NT2/D1 (cell line): ENCODE results near the gene HNRNPH2.

ENCODE experiments used
- DNase-seq: peaks from one replicate; pipeline ENCODE4 v3.0.0-alpha.2; 2011; ENCODE audit warnings: low read depth, low spot score
- H3K27me3 ChIP-seq: 2 replicates; pipeline ENCODE4 v1.6.0; 2011; ENCODE audit warnings: mild to moderate bottlenecking; ENCODE audit not compliant: insufficient read length, insufficient read depth
- H3K36me3 ChIP-seq: 2 replicates; pipeline ENCODE4 v1.6.1; 2011; ENCODE audit warnings: mild to moderate bottlenecking, low read length, mixed read lengths; ENCODE audit not compliant: insufficient read depth, insufficient read length
- H3K4me1 ChIP-seq: 2 replicates; pipeline ENCODE4 v1.5.1; 2011; ENCODE audit not compliant: insufficient read depth, insufficient read length
- H3K4me3 ChIP-seq: 2 replicates; pipeline ENCODE4 v1.5.1; 2011; ENCODE audit warnings: low read depth; ENCODE audit not compliant: insufficient read length
- H3K9ac ChIP-seq: 2 replicates; pipeline ENCODE4 v1.6.0; 2011; ENCODE audit warnings: low read depth; ENCODE audit not compliant: insufficient read length
- H3K9me3 ChIP-seq: 2 replicates; pipeline ENCODE4 v1.5.1; 2011; ENCODE audit warnings: mild to moderate bottlenecking, low read length; ENCODE audit not compliant: insufficient read depth
- SUZ12 ChIP-seq: IDR thresholded peaks from 2 replicates; pipeline ENCODE4 v1.6.1; 2011; ENCODE audit not compliant: insufficient read length, insufficient read depth; ENCODE audit errors: extremely low read depth
- YY1 ChIP-seq: IDR thresholded peaks from 2 replicates; pipeline ENCODE4 v1.6.1; 2011; ENCODE audit not compliant: insufficient read length, insufficient read depth
- ZNF274 ChIP-seq: IDR thresholded peaks from 2 replicates; pipeline ENCODE4 v1.6.1; 2011; ENCODE audit warnings: mild to moderate bottlenecking, low read depth, low read length

The HNRNPH2 gene, protein sequence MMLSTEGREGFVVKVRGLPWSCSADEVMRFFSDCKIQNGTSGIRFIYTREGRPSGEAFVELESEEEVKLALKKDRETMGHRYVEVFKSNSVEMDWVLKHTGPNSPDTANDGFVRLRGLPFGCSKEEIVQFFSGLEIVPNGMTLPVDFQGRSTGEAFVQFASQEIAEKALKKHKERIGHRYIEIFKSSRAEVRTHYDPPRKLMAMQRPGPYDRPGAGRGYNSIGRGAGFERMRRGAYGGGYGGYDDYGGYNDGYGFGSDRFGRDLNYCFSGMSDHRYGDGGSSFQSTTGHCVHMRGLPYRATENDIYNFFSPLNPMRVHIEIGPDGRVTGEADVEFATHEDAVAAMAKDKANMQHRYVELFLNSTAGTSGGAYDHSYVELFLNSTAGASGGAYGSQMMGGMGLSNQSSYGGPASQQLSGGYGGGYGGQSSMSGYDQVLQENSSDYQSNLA

DNA sequence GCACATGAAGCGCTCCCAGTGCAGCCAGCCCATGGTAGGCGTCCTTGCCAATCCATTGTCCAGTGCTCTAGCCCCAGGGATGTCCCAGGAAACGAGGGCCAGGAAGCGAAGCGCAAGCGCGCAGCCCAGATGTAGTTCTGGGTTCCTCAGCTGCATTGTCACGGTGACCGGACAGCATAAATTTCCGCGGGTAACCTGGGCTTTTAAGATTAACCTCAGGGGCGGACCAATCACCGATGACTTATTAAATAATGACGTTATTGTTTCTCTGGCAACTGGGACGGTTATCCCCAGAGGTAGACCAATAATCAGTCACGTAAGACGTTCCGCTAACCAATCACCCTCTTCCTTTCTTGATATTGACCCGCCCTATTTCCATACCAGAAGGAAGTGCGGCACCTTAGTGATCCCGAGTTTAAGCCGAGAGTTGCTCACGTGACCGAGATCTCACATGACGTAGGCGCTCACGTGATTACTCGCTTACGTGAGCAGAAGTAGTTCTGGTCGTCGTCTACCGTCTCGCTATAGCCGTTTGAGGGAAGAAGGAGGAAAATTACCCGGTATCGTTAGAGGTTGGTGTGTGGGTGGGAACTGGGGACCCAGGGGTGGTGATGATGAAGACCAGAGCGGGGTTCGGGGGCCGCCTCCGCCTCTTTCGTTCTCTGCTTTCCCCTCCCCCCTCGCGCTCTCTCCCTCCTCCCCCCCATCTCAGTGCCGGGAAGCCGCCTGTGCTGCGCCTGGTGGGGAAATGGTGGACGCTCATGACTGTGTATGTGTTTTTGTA lies at the start of gene HNRNPH2, which contains the start of gene GLA:
Gene HNRNPH2 (plus strand): TSS at position 475 of the 784 bp plus-strand sequence. CDS start 3,767 bp downstream, outside the sequence.
Gene GLA (minus strand): TSS at position 178 of the 784 bp plus-strand sequence. CDS start 22 bp downstream, at position 156.
- peak within 1 kb of the TSS; percentile 93 for H3K4me3 ChIP-seq
- peaks cover 27% of the 10 kb centered on the region for H3K36me3 ChIP-seq
- H3K27me3 ChIP-seq: no peaks in the 10 kb centered on the region
- TF ChIP-seq SUZ12: no peak
- no peak for TF ChIP-seq ZNF274
- no peak for TF ChIP-seq YY1
- DNase-seq: peak; percentile 97
- peak within 1 kb of the TSS; percentile 96 for H3K9ac ChIP-seq
- no peaks in the 10 kb centered on the region for H3K4me1 ChIP-seq
- no peaks in the 10 kb centered on the region for H3K9me3 ChIP-seq

DNA sequence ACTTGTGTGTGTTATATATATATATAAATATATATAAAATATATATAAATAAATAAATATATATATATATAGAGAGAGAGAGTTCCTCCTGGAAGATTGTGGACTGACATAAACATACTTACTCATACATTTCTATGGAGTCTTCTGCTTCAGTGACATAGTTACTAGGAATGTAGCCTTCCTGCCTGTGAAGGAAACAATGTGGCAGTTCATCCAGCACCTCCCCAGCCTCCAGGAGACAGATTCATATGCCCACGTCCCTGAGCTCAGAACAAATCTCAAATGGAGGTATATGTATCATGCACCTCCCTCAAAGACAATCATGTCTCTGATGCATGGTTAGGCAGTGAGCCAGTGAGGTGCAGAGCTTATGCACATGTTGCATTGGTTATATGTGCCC lies 48.1 kb upstream of the HNRNPH2 start:
- no peaks in the 10 kb centered on the region for H3K9me3 ChIP-seq
- no peak overlapping the region for H3K9ac ChIP-seq
- no peak overlapping the region for H3K4me3 ChIP-seq
- DNase-seq: no peak
- no peaks in the 10 kb centered on the region for H3K4me1 ChIP-seq
- H3K36me3 ChIP-seq: no peaks in the 10 kb centered on the region
- H3K27me3 ChIP-seq: no peaks in the 10 kb centered on the region
- TF ChIP-seq ZNF274 (no peak), SUZ12 (no peak), YY1 (no peak)

DNA sequence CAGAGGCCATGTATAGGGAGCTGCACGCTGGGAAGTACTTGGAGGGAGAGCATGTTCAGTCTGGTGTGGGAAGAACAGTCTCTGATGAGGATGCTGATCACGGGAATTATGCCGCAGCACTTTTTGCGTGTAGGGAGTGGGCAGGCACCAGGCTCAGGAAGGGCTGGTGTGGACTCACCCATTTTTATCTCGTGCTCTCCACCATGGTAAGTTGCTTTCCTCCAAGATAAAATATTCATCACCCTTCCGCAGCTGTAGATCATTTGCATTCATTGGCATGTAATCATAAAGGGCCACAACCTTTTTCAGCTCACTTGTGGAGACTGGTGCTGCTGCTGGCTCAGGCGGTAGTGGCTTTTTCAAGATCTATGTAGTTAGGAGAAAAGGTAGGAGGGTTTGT lies 47.6 kb upstream of the HNRNPH2 start:
- H3K9me3 ChIP-seq: no peaks in the 10 kb centered on the region
- no peaks in the 10 kb centered on the region for H3K27me3 ChIP-seq
- DNase-seq: no peak
- H3K9ac ChIP-seq: no peak overlapping the region
- no peaks in the 10 kb centered on the region for H3K4me1 ChIP-seq
- H3K4me3 ChIP-seq: no peak overlapping the region
- H3K36me3 ChIP-seq: no peaks in the 10 kb centered on the region
- TF ChIP-seq YY1 (no peak), ZNF274 (no peak), SUZ12 (no peak)

DNA sequence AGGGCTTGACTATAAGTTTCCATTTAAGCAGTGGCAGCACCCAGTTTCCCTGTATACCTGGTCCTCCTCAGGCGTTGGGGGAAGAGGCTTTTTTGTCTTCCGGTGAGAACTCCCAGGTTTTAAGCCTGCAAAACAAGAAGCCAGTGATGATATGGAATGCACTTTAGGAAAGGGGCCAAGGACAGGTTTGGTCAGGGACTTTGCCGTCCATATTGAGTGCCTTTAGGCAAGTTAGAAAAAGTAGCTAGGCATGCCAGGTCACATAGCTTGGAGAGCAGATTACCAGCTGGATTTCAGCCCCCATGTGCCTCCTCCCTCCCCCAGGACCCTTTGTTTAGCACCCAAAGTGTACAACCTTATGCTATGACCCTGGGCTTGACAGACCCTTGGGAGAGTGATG lies 45.9 kb upstream of the HNRNPH2 start:
- Histone ChIP-seq H3K27me3 (no peaks in the 10 kb centered on the region), H3K4me3 (no peak overlapping the region), H3K9me3 (no peaks in the 10 kb centered on the region), H3K36me3 (no peaks in the 10 kb centered on the region), H3K9ac (no peak overlapping the region), H3K4me1 (no peaks in the 10 kb centered on the region)
- no peak for DNase-seq
- TF ChIP-seq YY1 (no peak), ZNF274 (no peak), SUZ12 (no peak)

DNA sequence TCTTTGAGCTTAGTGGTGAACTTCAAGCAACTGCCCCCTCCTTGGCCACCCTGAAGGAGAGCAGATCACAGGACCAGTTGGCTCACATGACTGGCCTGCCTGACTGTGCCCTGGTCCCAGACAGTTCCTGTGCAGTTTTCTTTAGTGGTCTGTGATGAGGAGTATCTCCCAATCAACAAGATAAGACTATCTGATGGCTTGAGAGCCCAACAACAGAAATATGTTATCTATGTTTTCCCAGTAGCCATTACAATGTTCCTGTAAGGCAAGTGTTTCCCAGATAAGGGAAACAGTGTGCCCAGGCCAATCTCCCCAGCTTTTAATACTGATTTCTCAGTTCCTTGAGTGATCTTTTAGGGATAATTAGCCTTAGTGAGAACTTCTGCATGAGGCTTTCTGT lies 45.3 kb upstream of the HNRNPH2 start:
- Histone ChIP-seq H3K36me3 (no peaks in the 10 kb centered on the region), H3K4me3 (no peak overlapping the region), H3K9me3 (no peaks in the 10 kb centered on the region), H3K9ac (no peak overlapping the region), H3K27me3 (no peaks in the 10 kb centered on the region), H3K4me1 (no peaks in the 10 kb centered on the region)
- DNase-seq: no peak
- no peak for TF ChIP-seq SUZ12
- no peak for TF ChIP-seq ZNF274
- no peak for TF ChIP-seq YY1

DNA sequence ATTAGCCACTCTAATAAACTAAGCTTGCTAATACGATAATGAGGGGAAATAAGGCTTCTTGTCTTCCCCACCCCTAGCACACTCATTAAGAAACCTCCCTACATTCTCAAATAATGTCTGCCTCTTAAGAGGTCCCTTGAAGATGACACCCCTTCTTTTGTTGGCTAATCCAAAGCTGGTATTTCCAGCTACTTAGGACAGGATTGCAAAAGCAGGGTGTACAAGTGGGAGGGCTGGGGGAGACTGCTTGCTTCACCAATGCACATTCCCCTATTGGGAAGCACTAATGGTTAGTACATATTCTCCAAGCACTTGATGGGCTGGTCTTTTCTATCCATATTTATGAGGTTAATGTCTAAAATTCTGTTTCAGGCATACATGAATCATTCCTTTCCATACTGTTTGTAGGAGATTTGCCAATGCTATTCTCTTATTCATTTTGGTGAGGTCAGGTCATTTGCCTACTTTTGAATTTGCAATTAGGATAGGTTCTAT lies 42.7 kb upstream of the HNRNPH2 start:
- H3K4me3 ChIP-seq: no peak overlapping the region
- no peaks in the 10 kb centered on the region for H3K27me3 ChIP-seq
- TF ChIP-seq YY1: no peak
- TF ChIP-seq ZNF274: no peak
- TF ChIP-seq SUZ12: no peak
- DNase-seq: no peak
- no peaks in the 10 kb centered on the region for H3K4me1 ChIP-seq
- H3K9me3 ChIP-seq: no peaks in the 10 kb centered on the region
- H3K36me3 ChIP-seq: no peaks in the 10 kb centered on the region
- no peak overlapping the region for H3K9ac ChIP-seq

DNA sequence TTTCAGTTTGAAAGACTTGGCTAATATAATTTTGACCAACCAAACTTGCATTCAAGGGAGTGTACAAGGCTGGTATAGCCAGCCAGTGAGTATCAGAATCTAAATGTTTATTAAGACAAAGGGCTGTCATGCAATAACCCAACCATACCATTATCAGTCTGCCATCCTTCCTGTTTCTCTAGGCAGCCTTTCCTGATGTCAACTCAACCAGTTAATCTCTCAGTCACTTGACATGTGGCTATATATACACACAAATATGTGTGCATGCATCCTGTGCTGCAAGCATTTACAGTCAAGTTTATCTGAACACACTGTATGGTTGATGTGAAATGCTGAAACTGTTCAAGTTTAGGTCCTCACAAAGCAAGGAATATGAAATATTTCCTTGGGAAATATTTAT lies 39.2 kb upstream of the HNRNPH2 start:
- no peak for TF ChIP-seq YY1
- no peak for TF ChIP-seq SUZ12
- no peak for TF ChIP-seq ZNF274
- no peak overlapping the region for H3K9ac ChIP-seq
- no peaks in the 10 kb centered on the region for H3K4me1 ChIP-seq
- H3K9me3 ChIP-seq: no peaks in the 10 kb centered on the region
- no peaks in the 10 kb centered on the region for H3K27me3 ChIP-seq
- H3K36me3 ChIP-seq: no peaks in the 10 kb centered on the region
- DNase-seq: no peak
- no peak overlapping the region for H3K4me3 ChIP-seq
